Activated CD4-positive, alpha-beta T cell treated with anti-CD3 and anti-CD28 coated beads for 36 hours (primary cell): ENCODE results near the gene FAM156B. TPM values are rescaled to one million over a fixed set of nuclear protein-coding genes. Genes with fewer than 3 reads are reported as not detected.
"Not testable (repeated sequence)": the region's sequence is repeated elsewhere in the genome, so short reads cannot be mapped to it uniquely, and the experiment has no call there.

Experiments used
- ATAC-seq: fragments of 200-7000 bp; cut with Tn5 transposase; one replicate; pipeline ENCODE4 v1.10.0; 2021; ENCODE audit warnings: mild to moderate bottlenecking, moderate library complexity
- CTCF ChIA-PET: fragments of 350-600 bp; sonication (Branson Sonifier 250); formaldehyde crosslinking; loops from one replicate; lab custom pipeline; 2021; ENCODE audit warnings: antibody characterized with exemption; lab: Charles Lee
- POLR2A ChIA-PET: fragments of 350-600 bp; sonication (Branson Sonifier 250); formaldehyde crosslinking; loops from one replicate; lab custom pipeline; 2021; ENCODE audit warnings: antibody characterized with exemption, inconsistent platforms; lab: Charles Lee
- DNase-seq: peaks from one replicate; pipeline ENCODE4 v3.0.0-alpha.2; 2020
- H3K27ac Mint-ChIP-seq: one replicate; pipeline ENCODE4 v1.8.0; 2021; ENCODE audit warnings: mixed read lengths
- H3K27me3 Mint-ChIP-seq: one replicate; pipeline ENCODE4 v1.8.0; 2021; ENCODE audit warnings: mixed read lengths
- H3K36me3 Mint-ChIP-seq: one replicate; pipeline ENCODE4 v1.8.0; 2021; ENCODE audit warnings: low read depth, mixed read lengths
- H3K4me1 Mint-ChIP-seq: one replicate; pipeline ENCODE4 v1.8.0; 2021; ENCODE audit warnings: mixed read lengths
- H3K4me3 Mint-ChIP-seq: one replicate; pipeline ENCODE4 v1.8.0; 2021; ENCODE audit warnings: mild to moderate bottlenecking, moderate library complexity, mixed read lengths
- H3K9me3 Mint-ChIP-seq: one replicate; pipeline ENCODE4 v1.8.0; 2021; ENCODE audit warnings: low read depth, mixed read lengths
- intact Hi-C, 2 experiments: fragments of 100-400 bp; cut with DNase I in 1 of 2; cut with micrococcal nuclease in 1 of 2; formaldehyde crosslinking; loops; one replicate each; pipeline versions ENCODE4 v1.14.2 to v1.15.1; 2022 to 2024; cut with DNase I, micrococcal nuclease
- total RNA-seq, 2 experiments: library from RNA; stranded (reverse); gene quantifications; one replicate each; pipeline ENCODE4 v1.2.3, GENCODE V29; 2021

Gene FAM156B, protein sequence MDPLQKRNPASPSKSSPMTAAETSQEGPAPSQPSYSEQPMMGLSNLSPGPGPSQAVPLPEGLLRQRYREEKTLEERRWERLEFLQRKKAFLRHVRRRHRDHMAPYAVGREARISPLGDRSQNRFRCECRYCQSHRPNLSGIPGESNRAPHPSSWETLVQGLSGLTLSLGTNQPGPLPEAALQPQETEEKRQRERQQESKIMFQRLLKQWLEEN
- 10 to 100 TPM; 13.1 to 19.8 TPM for total RNA-seq

DNA sequence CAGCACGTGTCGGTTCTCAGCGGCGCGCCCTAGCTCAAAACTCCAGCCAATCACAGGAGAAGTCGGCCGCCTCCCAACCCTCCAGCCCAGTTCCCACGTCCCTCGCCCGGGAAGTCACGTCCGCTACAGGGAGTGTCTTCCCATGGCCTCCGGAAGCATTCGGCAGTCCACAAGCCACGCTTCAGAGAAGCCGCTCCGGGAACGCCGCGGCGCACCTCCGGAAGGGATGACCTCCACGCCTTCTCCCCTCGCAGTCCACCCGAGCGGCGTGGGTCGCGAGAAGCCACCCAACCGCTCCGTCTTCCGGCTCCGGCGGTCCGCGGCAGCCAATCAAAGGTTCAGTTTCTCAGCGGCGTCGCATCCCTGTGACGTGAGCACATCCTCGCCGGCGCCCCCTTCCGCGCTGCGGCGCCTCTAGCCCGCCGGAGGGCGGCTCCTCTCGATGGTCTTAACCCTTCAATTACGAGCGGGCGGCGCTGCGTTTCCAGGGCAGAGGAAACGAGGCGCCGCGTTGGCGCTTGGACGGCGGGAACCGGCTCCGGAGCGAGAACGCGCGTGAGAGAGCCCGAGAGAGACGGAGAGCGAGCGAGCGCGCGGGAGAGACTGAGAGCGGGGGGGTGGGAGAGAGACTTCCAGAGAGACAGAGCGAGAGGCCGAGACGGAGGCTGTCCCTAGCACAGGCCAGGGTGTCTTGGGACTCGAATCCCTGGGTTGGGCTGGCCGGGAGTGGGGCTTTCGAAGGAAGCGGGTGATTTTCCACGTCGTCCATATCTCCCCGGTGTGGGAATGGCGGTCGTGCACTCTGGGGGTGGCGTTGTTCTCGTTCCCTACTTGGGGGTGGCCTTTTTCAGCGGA lies at the start of gene FAM156B:
FAM156B (plus strand) TSS at position 476 of the 855 bp plus-strand sequence. CDS start 9,896 bp downstream, outside the sequence.
- H3K9me3 Mint-ChIP-seq, H3K4me3 Mint-ChIP-seq, intact Hi-C loops, H3K27ac Mint-ChIP-seq, H3K4me1 Mint-ChIP-seq, H3K27me3 Mint-ChIP-seq, DNase-seq, CTCF ChIA-PET, H3K36me3 Mint-ChIP-seq, POLR2A ChIA-PET: not testable (repeated sequence)
- ATAC-seq: peak; percentile 86

DNA sequence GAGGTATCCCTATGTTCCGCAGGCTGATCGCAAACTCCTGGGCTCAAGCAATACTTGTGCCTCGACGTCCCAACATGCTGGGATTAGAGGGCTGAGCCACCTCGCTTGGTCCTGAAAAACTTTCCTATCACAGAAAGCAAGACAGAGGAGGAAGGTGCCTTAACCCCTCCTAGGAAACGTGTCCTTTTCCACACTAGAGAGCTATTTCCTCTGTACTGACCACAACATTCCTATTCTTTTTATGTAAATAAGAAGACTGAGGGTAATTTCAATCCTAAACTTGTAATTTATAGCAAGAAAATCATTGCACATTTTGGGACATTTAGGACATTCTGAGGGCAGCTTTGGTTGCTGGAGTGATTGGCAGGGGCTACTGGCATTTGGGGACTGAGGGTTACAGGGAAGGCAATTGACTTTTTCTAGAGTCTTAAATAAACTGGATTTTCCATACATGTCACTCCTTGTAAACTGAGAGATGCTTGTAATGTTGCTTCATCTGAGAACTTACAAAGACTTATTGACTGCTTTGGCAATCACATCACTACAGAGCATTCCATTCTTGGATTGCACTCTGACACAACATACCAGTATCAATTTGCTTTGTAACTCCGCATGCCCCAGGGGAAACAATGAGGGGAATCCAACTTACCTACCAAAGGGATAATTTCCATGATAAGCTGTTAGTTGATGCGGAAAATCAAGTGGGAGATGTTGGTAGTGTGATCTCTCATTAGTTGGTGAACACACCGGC lies 44.8 kb upstream of the FAM156B start:
- Mint-ChIP-seq H3K4me3 (no peak overlapping the region), H3K27ac (no peak overlapping the region), H3K9me3 (no peaks in the 10 kb centered on the region), H3K27me3 (peaks cover 7% of the 10 kb centered on the region), H3K4me1 (no peaks in the 10 kb centered on the region), H3K36me3 (no peaks in the 10 kb centered on the region)
- DNase-seq: no peak
- ChIA-PET CTCF (no interaction called here), POLR2A (no interaction called here)
- ATAC-seq: no peak
- intact Hi-C loops: no loop called here

DNA sequence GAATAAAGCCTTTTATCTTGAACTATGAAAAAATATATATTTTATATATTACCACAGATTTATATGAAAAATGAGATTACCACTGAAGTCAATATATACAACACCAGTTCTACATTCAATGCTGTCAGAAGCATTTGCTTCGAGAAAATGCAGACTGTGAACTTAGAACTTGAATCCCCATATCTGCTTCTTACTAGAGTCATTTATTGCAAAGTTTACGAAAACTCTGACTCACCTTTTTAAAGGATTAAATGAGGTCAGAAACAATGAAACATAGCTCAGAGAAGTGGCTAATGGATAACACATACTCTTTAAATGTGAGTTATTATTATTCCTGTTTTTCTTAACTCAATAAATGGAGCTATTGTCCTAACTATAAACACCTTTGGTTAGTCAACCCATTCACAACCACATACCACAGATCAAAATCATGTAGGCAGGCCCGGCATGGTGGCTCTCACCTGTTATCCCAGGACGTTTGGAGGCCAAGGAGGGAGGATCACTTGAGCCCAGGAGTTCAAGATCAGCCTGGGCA lies 40.1 kb upstream of the FAM156B start:
- H3K27me3 Mint-ChIP-seq, H3K36me3 Mint-ChIP-seq, H3K4me1 Mint-ChIP-seq, ATAC-seq, DNase-seq, H3K27ac Mint-ChIP-seq, intact Hi-C loops, POLR2A ChIA-PET, H3K4me3 Mint-ChIP-seq, H3K9me3 Mint-ChIP-seq: not testable (repeated sequence)
- CTCF ChIA-PET: interaction anchor here (0.6 kb wide), 2 partner anchors 16 to 1725 kb away, joined by 4 to 6 read pairs; no protein-coding TSS in a partner anchor

DNA sequence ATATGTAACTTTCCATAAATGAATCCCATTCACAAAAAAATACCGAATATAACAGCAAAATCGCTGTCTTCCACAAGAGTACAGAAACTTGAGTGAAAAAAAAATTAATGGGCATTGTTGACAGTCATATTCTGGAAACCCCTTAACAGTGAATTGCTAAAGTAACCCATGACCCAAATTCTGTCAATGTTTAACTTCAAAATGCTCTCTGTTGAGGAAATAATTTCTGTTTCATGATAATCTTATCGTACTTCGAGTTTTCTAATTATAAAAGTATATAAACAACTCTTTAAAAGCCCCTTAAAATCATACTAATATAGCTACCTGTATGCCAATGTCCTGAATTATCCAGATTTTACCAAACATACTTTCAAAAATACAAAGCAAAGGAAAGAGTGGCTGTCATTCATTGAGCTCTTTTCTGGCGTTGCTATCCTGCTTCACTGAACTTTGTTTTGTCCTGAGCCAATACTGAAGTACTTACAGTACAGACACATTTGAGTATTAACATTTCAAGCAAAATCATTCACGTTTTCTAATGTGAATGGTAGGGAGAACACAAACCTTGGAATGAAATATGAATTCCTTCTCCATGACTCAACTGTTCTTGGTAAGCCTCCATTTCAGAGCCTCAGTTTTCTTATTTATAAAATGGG lies 31.7 kb upstream of the FAM156B start:
- Mint-ChIP-seq H3K4me1 (no peaks in the 10 kb centered on the region), H3K27me3 (peaks cover 2% of the 10 kb centered on the region), H3K36me3 (no peaks in the 10 kb centered on the region), H3K9me3 (no peaks in the 10 kb centered on the region), H3K4me3 (no peak overlapping the region), H3K27ac (no peak overlapping the region)
- ATAC-seq (no peak), DNase-seq (no peak)
- POLR2A ChIA-PET: no interaction called here
- intact Hi-C loops: no loop called here
- CTCF ChIA-PET: no interaction called here

DNA sequence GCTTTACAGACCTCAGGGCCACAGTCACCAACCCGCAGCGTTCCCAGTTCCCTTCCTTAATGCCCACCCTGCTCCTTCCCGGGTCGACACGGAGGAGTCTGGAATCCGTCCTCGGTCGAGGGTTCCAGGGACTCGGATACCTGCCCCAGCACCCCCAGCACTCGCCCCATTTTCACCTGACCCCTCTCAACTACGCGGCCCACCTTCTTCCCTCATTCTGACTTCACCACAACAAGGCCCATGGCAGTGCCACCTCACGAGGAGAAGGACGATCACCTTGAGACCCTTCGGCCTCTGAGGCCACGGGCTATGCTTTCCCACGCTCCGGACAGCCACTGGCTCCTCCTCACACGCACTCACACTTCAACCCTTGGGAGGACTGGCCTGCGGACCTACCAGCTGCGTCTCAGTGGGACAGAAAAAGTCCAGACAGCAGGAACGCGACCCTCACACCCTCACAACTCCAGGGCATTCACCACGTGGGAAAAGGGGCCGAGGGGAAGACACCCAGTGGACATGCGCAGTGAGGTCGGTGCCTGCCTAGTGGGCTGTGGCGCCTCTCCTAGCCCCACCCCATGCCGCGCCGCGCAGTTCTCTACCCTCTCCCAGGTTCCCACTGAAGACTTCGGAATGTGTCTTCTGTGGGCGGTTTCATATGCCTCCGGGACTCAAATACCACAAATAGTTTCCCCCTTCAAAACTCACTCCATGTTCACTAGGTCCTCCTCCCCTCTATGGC lies 29.4 kb upstream of the FAM156B start, which contains the start of gene XAGE3:
XAGE3 (minus strand) TSS at position 474 of the 739 bp plus-strand sequence. CDS start 950 bp downstream, outside the sequence.
- Mint-ChIP-seq H3K4me1 (no peaks in the 10 kb centered on the region), H3K9me3 (no peaks in the 10 kb centered on the region), H3K27me3 (peaks cover 2% of the 10 kb centered on the region), H3K36me3 (no peaks in the 10 kb centered on the region), H3K27ac (no peak within 1 kb of the TSS), H3K4me3 (no peak within 1 kb of the TSS)
- no peak for ATAC-seq
- CTCF ChIA-PET: no interaction called here
- DNase-seq: no peak
- intact Hi-C loops: no loop called here
- POLR2A ChIA-PET: no interaction called here

DNA sequence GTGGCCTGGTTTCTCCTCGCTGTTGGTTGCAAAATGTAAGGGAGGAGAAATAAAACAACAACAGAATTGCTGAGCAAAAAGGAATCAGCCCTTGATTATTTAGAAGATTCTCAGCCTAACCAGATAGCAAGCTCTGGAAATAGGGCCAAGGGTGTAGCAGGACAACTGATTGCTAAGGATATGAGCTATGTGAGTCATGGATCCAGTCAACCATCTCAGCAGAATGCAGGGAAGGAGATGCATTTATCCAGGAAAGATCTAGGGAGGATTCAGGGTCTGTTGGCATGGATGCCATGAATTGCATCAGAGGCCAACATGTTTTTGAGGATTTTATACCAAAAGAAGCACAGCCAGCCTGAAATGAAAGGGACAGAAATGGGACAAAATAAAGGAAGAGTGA lies 27.1 kb upstream of the FAM156B start:
- intact Hi-C loops: no loop called here
- no peaks in the 10 kb centered on the region for H3K9me3 Mint-ChIP-seq
- H3K27me3 Mint-ChIP-seq: peaks cover 2% of the 10 kb centered on the region
- H3K27ac Mint-ChIP-seq: no peak overlapping the region
- CTCF ChIA-PET: no interaction called here
- H3K36me3 Mint-ChIP-seq: no peaks in the 10 kb centered on the region
- no peak overlapping the region for H3K4me3 Mint-ChIP-seq
- POLR2A ChIA-PET: no interaction called here
- no peak for DNase-seq
- no peaks in the 10 kb centered on the region for H3K4me1 Mint-ChIP-seq
- no peak for ATAC-seq

DNA sequence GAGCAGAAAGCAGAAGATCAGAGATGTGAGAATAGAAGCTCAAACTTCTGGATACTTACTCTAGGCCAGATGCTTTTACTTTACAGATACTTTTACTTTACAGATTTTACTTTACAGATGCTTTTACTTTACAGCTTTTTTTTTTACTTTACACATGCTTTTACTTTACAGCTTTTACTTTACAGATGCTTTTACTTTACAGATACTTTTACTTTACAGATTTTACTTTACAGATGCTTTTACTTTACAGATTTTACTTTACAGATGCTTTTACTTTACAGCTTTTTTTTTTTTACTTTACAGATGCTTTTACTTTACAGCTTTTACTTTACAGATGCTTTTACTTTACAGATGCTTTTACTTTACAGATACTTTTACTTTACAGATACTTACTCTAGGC lies 23.3 kb upstream of the FAM156B start:
- H3K27ac Mint-ChIP-seq, H3K4me1 Mint-ChIP-seq, H3K9me3 Mint-ChIP-seq, H3K36me3 Mint-ChIP-seq, POLR2A ChIA-PET, H3K4me3 Mint-ChIP-seq, DNase-seq, intact Hi-C loops, ATAC-seq, H3K27me3 Mint-ChIP-seq: not testable (repeated sequence)
- CTCF ChIA-PET: interaction anchor here (0.6 kb wide), 2 partner anchors 9 to 16 kb away, joined by 3 to 6 read pairs; no protein-coding TSS in a partner anchor

DNA sequence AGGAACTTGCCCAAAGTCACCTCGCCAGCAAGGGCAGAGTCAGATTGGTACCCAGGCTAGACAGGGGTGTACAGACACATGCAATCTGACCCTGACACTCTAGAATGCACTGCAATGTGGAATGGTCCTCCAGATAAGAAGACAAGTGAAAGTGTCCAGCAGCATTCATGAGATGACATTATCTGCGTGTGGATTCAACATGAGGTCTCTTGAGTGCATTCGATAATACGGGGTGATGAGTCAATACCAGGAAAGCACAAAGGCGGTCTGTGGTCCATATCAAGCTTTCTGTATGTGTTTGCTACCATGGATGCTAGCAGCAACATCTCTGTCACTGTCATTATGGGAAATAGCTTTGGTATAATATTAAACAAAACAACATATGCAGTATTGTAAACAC lies 22.5 kb upstream of the FAM156B start:
- Mint-ChIP-seq H3K27me3 (peaks cover 5% of the 10 kb centered on the region), H3K36me3 (no peaks in the 10 kb centered on the region), H3K4me1 (no peaks in the 10 kb centered on the region), H3K27ac (no peak overlapping the region), H3K4me3 (no peak overlapping the region), H3K9me3 (no peaks in the 10 kb centered on the region)
- DNase-seq (no peak), ATAC-seq (no peak)
- ChIA-PET CTCF (no interaction called here), POLR2A (no interaction called here)
- intact Hi-C loops: no loop called here

DNA sequence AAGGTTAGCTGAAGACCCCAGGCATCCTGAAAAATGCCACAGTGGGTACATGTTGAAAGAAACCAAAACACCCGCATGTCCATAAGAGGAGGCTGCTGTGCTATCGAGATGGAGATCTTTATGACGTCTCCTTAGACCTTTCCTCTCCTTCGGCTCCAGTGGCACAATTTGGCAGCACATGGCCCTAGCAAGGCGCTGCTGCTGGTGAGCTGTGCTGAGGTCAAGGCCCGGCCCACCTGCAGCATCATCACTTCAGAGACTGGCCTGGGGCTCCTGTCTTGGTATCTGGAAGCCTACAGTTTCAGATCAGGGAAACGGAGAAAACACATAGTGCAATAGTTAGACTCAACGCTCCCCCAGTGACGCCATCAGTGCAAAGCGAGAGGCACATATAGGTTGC lies 21.7 kb upstream of the FAM156B start:
- H3K36me3 Mint-ChIP-seq, DNase-seq, ATAC-seq, intact Hi-C loops, H3K4me1 Mint-ChIP-seq, H3K27ac Mint-ChIP-seq, H3K9me3 Mint-ChIP-seq, CTCF ChIA-PET, H3K4me3 Mint-ChIP-seq, POLR2A ChIA-PET, H3K27me3 Mint-ChIP-seq: not testable (repeated sequence)

DNA sequence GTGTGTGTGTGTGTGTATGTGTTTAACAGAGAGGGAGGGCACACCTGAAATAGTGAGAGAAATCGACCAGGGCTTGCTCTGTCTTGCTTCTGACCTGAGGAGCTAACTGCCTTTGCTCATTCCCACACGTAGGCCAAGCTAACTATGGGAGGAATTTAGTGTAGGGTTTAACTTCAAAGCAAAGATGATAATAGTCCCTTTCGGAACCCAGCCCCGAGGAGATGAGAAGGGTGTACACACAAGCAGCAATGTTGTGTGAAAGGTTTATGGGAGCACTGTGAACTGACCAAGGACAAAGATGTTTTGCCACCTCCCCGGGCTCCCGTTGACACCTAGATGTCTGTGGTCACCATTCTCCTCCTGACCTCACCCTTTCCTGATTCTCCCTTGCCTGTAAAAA lies 20.7 kb upstream of the FAM156B start:
- H3K9me3 Mint-ChIP-seq, H3K27me3 Mint-ChIP-seq, H3K36me3 Mint-ChIP-seq, H3K4me3 Mint-ChIP-seq, H3K27ac Mint-ChIP-seq, ATAC-seq, DNase-seq, intact Hi-C loops, POLR2A ChIA-PET, H3K4me1 Mint-ChIP-seq, CTCF ChIA-PET: not testable (repeated sequence)
